ENCODE results near the gene ZSCAN10.
"Not testable (repeated sequence)": the region's sequence is repeated elsewhere in the genome, so short reads cannot be mapped to it uniquely, and the experiment has no call there.

ZSCAN10 gene

GRCh38 chr16:3054965-3055733 is 43.9 kb downstream of the ZSCAN10 start:
- Histone ChIP-seq H3K79me2 (ENCODE audit: insufficient read depth, low read length) (peaks cover 18% of the 10 kb centered on the region; the same call in 1 of the 2 replicates), H3K9me2 (replicated peaks; ENCODE audit: low read depth, low read length) (no peaks in the 10 kb centered on the region), H3K9me3 (ENCODE audit: insufficient read depth, low read depth, low read length) (no peaks in the 10 kb centered on the region), H3K9ac (ENCODE audit: low read depth, low read length, poor library complexity, severe bottlenecking) (no peak overlapping the region), H3K36me3 (ENCODE audit: insufficient read depth, low read length) (no peaks in the 10 kb centered on the region), H3F3A (ENCODE audit: low read depth) (no peaks in the 10 kb centered on the region), H2AFZ (ENCODE audit: low read length) (no peak overlapping the region), H3K27me3 (ENCODE audit: insufficient read depth, low read length, poor library complexity, severe bottlenecking) (no peaks in the 10 kb centered on the region), H4K20me1 (ENCODE audit: insufficient read depth, low read length, poor library complexity, severe bottlenecking) (peaks cover 8% of the 10 kb centered on the region), H3K4me1 (ENCODE audit: insufficient read depth, low read length, poor library complexity, severe bottlenecking) (peaks cover 10% of the 10 kb centered on the region), H3K4me3 (ENCODE audit: low read length, poor library complexity, severe bottlenecking) (no peak overlapping the region), H3K4me2 (ENCODE audit: low read depth, low read length, poor library complexity, severe bottlenecking) (no peak overlapping the region)
- TF ChIP-seq EZH2phosphoT487 (IDR thresholded peaks at IDR 0.05; ENCODE audit: borderline replicate concordance) (no peak), CTCF (conservative IDR thresholded peaks at IDR 0.05; ENCODE audit: low read length) (no peak)

GRCh38 chr16:3053330-3053710 is 45.8 kb downstream of the ZSCAN10 start:
- not testable (repeated sequence) for H3K4me1 ChIP-seq (ENCODE audit: insufficient read depth, low read length, poor library complexity, severe bottlenecking); H3K9me2 ChIP-seq (replicated peaks; ENCODE audit: low read depth, low read length); H2AFZ ChIP-seq (ENCODE audit: low read length); H3F3A ChIP-seq (ENCODE audit: low read depth); H3K9me3 ChIP-seq (ENCODE audit: insufficient read depth, low read depth, low read length); H3K4me3 ChIP-seq (ENCODE audit: low read length, poor library complexity, severe bottlenecking); H3K4me2 ChIP-seq (ENCODE audit: low read depth, low read length, poor library complexity, severe bottlenecking); H3K9ac ChIP-seq (ENCODE audit: low read depth, low read length, poor library complexity, severe bottlenecking); H3K27me3 ChIP-seq (ENCODE audit: insufficient read depth, low read length, poor library complexity, severe bottlenecking); H3K36me3 ChIP-seq (ENCODE audit: insufficient read depth, low read length); H4K20me1 ChIP-seq (ENCODE audit: insufficient read depth, low read length, poor library complexity, severe bottlenecking)
- H3K79me2 ChIP-seq (ENCODE audit: insufficient read depth, low read length), result peaks cover 12% of the 10 kb centered on the region; the same call in 1 of the 2 replicates

- not testable (repeated sequence) for H3K79me2 ChIP-seq (ENCODE audit: insufficient read depth, low read length); H3K9me2 ChIP-seq (replicated peaks; ENCODE audit: low read depth, low read length); H4K20me1 ChIP-seq (ENCODE audit: insufficient read depth, low read length, poor library complexity, severe bottlenecking); H3K4me3 ChIP-seq (ENCODE audit: low read length, poor library complexity, severe bottlenecking); H3F3A ChIP-seq (ENCODE audit: low read depth); H3K9me3 ChIP-seq (ENCODE audit: insufficient read depth, low read depth, low read length); H3K4me2 ChIP-seq (ENCODE audit: low read depth, low read length, poor library complexity, severe bottlenecking); H3K36me3 ChIP-seq (ENCODE audit: insufficient read depth, low read length); H3K9ac ChIP-seq (ENCODE audit: low read depth, low read length, poor library complexity, severe bottlenecking); H3K4me1 ChIP-seq (ENCODE audit: insufficient read depth, low read length, poor library complexity, severe bottlenecking); H2AFZ ChIP-seq (ENCODE audit: low read length); H3K27me3 ChIP-seq (ENCODE audit: insufficient read depth, low read length, poor library complexity, severe bottlenecking)
Observed at GRCh38 chr16:3052571-3053329, 46.3 kb downstream of the ZSCAN10 start.

- Histone ChIP-seq H3K4me2 (ENCODE audit: low read depth, low read length, poor library complexity, severe bottlenecking) (no peak overlapping the region), H3K9me3 (ENCODE audit: insufficient read depth, low read depth, low read length) (no peaks in the 10 kb centered on the region), H3K79me2 (ENCODE audit: insufficient read depth, low read length) (no peaks in the 10 kb centered on the region), H2AFZ (ENCODE audit: low read length) (no peak overlapping the region), H3F3A (ENCODE audit: low read depth) (no peaks in the 10 kb centered on the region), H3K9ac (ENCODE audit: low read depth, low read length, poor library complexity, severe bottlenecking) (no peak overlapping the region), H3K9me2 (replicated peaks; ENCODE audit: low read depth, low read length) (no peaks in the 10 kb centered on the region), H3K4me3 (ENCODE audit: low read length, poor library complexity, severe bottlenecking) (no peak overlapping the region), H3K27me3 (ENCODE audit: insufficient read depth, low read length, poor library complexity, severe bottlenecking) (no peaks in the 10 kb centered on the region), H3K36me3 (ENCODE audit: insufficient read depth, low read length) (no peaks in the 10 kb centered on the region), H3K4me1 (ENCODE audit: insufficient read depth, low read length, poor library complexity, severe bottlenecking) (no peaks in the 10 kb centered on the region), H4K20me1 (ENCODE audit: insufficient read depth, low read length, poor library complexity, severe bottlenecking) (no peaks in the 10 kb centered on the region)
- no peak for TF ChIP-seq EZH2phosphoT487 (IDR thresholded peaks at IDR 0.05; ENCODE audit: borderline replicate concordance)
- no peak for TF ChIP-seq CTCF (conservative IDR thresholded peaks at IDR 0.05; ENCODE audit: low read length)
Observed at GRCh38 chr16:3051494-3051893, 47.6 kb downstream of the ZSCAN10 start.

Data from Loucy (cell line).